MCF 10A (cell line): ENCODE results near the gene CNN2. TPM values are rescaled to one million over a fixed set of nuclear protein-coding genes. Genes with fewer than 3 reads are reported as not detected.

Experiments
- BruUV-seq: library from RNA; stranded (reverse); fragments of 400-500 nt; replicated peaks from 2 replicates; lab custom pipeline; 2021; lab: Mats Ljungman, UMichigan
- CTCF ChIA-PET: fragments of 300-600 bp; sonication (Branson Sonifier 250); formaldehyde crosslinking; extraction: SDS; loops from one replicate; lab custom pipeline; 2021; ENCODE audit warnings: antibody characterized with exemption, inconsistent platforms; lab: Yijun Ruan, JAX
- POLR2A ChIA-PET: fragments of 300-600, 350-650 bp; sonication (Branson Sonifier 250); formaldehyde crosslinking; extraction: SDS; loops from one replicate; lab custom pipeline; 2020; ENCODE audit warnings: antibody characterized with exemption, inconsistent platforms; lab: Yijun Ruan, JAX
- DNase-seq: peaks from one replicate; pipeline ENCODE4 v3.0.0-alpha.2; 2018; ENCODE audit not compliant: unreplicated experiment
- H3K27ac Mint-ChIP-seq: one replicate; pipeline ENCODE4 v1.8.0; 2022; ENCODE audit warnings: mild to moderate bottlenecking, low read depth, mixed read lengths; ENCODE audit not compliant: unreplicated experiment
- H3K27me3 Mint-ChIP-seq: one replicate; pipeline ENCODE4 v1.8.0; 2022; ENCODE audit warnings: mixed read lengths; ENCODE audit not compliant: insufficient read depth, unreplicated experiment
- H3K36me3 Mint-ChIP-seq: one replicate; pipeline ENCODE4 v1.8.0; 2022; ENCODE audit warnings: mild to moderate bottlenecking, moderate library complexity, mixed read lengths; ENCODE audit not compliant: insufficient read depth, unreplicated experiment
- H3K4me1 Mint-ChIP-seq: one replicate; pipeline ENCODE4 v1.8.0; 2022; ENCODE audit warnings: mixed read lengths; ENCODE audit not compliant: insufficient read depth, unreplicated experiment
- H3K4me3 Mint-ChIP-seq: one replicate; pipeline ENCODE4 v1.8.0; 2022; ENCODE audit warnings: mild to moderate bottlenecking, moderate library complexity, mixed read lengths; ENCODE audit not compliant: unreplicated experiment
- H3K9me3 Mint-ChIP-seq: one replicate; pipeline ENCODE4 v1.8.0; 2022; ENCODE audit warnings: mixed read lengths; ENCODE audit not compliant: unreplicated experiment
- intact Hi-C: fragments of 100-400 bp; cut with micrococcal nuclease; formaldehyde crosslinking; loops from 2 replicates; pipeline ENCODE4 v1.14.1; 2022
- total RNA-seq: library from RNA; stranded (reverse); gene quantifications from 2 replicates; pipeline ENCODE4 v1.2.3, GENCODE V29; 2022
- TF ChIP-seq, protein P1 (sequence below): fragments of 200-600 bp; IDR thresholded peaks from one replicate; pipeline ENCODE4 v1.8.0; 2022; ENCODE audit warnings: antibody characterized with exemption, mild to moderate bottlenecking; ENCODE audit not compliant: unreplicated experiment

The CNN2 gene
- total RNA-seq, 1 experiment from 2014 or later, result 166 TPM

DNA sequence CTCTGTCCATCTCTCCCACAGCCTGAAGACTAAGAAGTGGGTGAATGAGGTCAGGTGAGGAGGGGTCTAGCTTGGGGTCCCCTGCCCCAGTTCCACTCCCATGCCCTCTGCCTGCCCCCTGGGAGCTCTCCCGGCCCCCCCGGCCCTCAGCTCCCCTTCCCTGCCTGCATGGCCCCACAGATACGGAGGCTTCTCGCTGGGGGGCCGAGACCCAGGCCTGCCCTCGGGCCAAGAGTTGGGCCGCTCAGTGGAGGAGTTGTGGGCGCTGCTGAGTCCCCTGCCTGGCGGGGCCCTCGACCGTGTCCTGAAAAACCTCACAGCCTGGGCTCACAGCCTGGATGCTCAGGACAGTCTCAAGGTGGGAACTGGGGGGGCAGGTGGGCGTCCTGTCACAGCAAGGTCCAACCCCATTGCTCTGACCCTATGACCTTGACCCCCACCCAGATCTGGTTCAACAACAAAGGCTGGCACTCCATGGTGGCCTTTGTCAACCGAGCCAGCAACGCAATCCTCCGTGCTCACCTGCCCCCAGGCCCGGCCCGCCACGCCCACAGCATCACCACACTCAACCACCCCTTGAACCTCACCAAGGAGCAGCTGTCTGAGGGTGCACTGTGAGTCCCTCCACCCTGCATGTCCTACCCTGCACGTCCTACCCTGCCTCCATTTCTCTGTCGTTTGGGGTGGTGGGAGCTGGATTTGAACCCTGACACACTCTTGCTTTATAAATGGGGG lies 29.6 kb downstream of the CNN2 start:
- DNase-seq, result no peak
- intact Hi-C loops, result loop anchor here (5.0 kb wide), 1 partner anchor 136 kb away; no protein-coding TSS in a partner anchor
- Mint-ChIP-seq H3K36me3 (no peaks in the 10 kb centered on the region), H3K27ac (peak overlapping the region; percentile 63), H3K9me3 (no peaks in the 10 kb centered on the region), H3K27me3 (no peaks in the 10 kb centered on the region), H3K4me1 (no peaks in the 10 kb centered on the region), H3K4me3 (no peak overlapping the region)
- CTCF ChIA-PET, result interaction anchor here (1.1 kb wide), 1 partner anchor 11 kb away, joined by 5 read pairs; the partner anchor contains the start of gene ARHGAP45
- POLR2A ChIA-PET, result interaction anchor here (1.5 to 1.6 kb wide), 2 partner anchors 15 to 30 kb away, joined by 3 to 5 read pairs; partner anchors contain the start of gene CNN2
- TF ChIP-seq, protein P1, sequence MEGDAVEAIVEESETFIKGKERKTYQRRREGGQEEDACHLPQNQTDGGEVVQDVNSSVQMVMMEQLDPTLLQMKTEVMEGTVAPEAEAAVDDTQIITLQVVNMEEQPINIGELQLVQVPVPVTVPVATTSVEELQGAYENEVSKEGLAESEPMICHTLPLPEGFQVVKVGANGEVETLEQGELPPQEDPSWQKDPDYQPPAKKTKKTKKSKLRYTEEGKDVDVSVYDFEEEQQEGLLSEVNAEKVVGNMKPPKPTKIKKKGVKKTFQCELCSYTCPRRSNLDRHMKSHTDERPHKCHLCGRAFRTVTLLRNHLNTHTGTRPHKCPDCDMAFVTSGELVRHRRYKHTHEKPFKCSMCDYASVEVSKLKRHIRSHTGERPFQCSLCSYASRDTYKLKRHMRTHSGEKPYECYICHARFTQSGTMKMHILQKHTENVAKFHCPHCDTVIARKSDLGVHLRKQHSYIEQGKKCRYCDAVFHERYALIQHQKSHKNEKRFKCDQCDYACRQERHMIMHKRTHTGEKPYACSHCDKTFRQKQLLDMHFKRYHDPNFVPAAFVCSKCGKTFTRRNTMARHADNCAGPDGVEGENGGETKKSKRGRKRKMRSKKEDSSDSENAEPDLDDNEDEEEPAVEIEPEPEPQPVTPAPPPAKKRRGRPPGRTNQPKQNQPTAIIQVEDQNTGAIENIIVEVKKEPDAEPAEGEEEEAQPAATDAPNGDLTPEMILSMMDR, result no peak
- BruUV-seq, result no TSS peak

- Mint-ChIP-seq H3K27me3 (no peaks in the 10 kb centered on the region), H3K27ac (peak overlapping the region; percentile 63), H3K36me3 (no peaks in the 10 kb centered on the region), H3K4me1 (no peaks in the 10 kb centered on the region), H3K4me3 (no peak overlapping the region), H3K9me3 (no peaks in the 10 kb centered on the region)
- no TSS peak for BruUV-seq
- peak; percentile 65 for DNase-seq
- TF ChIP-seq, protein P1, result peak; percentile 53
- intact Hi-C loops, result loop anchor here (1.0 to 5.0 kb wide), 2 partner anchors 50 to 135 kb away; no protein-coding TSS in a partner anchor
- POLR2A ChIA-PET, result interaction anchor here (0.6 to 1.6 kb wide), 3 partner anchors 16 to 184 kb away, joined by 3 to 5 read pairs (median 3); partner anchors contain the start of genes ATP5F1D and CNN2
- CTCF ChIA-PET, result interaction anchor here (0.5 to 1.5 kb wide), 14 partner anchors 10 to 229 kb away, joined by 3 to 11 read pairs (median 4); partner anchors contain the start of gene ARHGAP45
Measured at GRCh38 chr19:1057176-1057855, 30.9 kb downstream of the CNN2 start.

DNA sequence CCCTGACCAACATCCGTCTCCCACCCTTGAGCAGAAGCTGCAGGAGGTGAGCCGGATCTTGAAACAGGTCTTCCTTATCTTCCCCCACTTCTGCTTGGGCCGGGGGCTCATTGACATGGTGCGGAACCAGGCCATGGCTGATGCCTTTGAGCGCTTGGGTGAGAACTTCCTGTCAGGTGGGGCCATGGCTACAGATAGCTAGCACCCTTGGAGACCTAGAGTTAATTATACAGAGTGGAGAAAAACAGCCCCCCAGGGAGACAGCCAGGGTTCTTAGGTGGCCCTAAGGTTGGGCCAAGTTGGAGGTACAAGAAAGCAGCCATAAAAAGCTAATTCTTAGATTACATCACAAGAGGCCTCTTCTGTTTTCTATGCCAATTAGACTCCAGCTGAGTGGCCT lies 31.7 kb downstream of the CNN2 start:
- Mint-ChIP-seq H3K27ac (no peak overlapping the region), H3K27me3 (no peaks in the 10 kb centered on the region), H3K4me1 (no peaks in the 10 kb centered on the region), H3K4me3 (no peak overlapping the region), H3K9me3 (no peaks in the 10 kb centered on the region), H3K36me3 (no peaks in the 10 kb centered on the region)
- no peak for DNase-seq
- no TSS peak for BruUV-seq
- CTCF ChIA-PET, result interaction anchor here (0.6 to 1.5 kb wide), 8 partner anchors 14 to 204 kb away, joined by 3 to 11 read pairs (median 4); no protein-coding TSS in a partner anchor
- TF ChIP-seq, protein P1, result no peak
- POLR2A ChIA-PET, result interaction anchor here (0.7 kb wide), 1 partner anchor 32 kb away, joined by 3 read pairs; the partner anchor contains the start of gene CNN2
- intact Hi-C loops, result loop anchor here (5.0 kb wide), 1 partner anchor 134 kb away; no protein-coding TSS in a partner anchor

DNA sequence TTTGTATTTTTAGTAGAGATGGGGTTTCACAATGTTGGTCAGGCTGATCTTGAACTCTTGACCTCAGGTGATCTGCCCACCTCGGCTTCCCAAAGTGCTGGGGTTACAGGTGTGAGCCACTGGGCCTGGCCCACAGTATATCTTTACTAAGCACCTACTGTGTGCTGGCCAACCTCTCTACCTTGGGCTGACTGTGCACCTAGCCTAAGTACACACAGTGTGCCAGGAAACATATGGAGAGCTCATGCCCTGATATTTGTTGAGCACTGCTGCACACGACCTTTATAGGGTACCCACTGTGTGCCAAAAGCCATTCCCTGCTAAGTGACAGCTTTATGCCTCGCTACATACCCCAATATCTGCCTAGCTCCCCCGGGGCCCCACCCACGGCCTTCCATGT lies 34.3 kb downstream of the CNN2 start:
- H3K4me1 Mint-ChIP-seq, result peaks cover 10% of the 10 kb centered on the region
- TF ChIP-seq, protein P1, result no peak
- no peaks in the 10 kb centered on the region for H3K9me3 Mint-ChIP-seq
- no peak overlapping the region for H3K4me3 Mint-ChIP-seq
- no peak overlapping the region for H3K27ac Mint-ChIP-seq
- H3K36me3 Mint-ChIP-seq, result no peaks in the 10 kb centered on the region
- H3K27me3 Mint-ChIP-seq, result no peaks in the 10 kb centered on the region
- intact Hi-C loops, result no loop called here
- BruUV-seq, result no TSS peak
- DNase-seq, result no peak
- POLR2A ChIA-PET, result no interaction called here
- CTCF ChIA-PET, result interaction anchor here (0.6 to 0.9 kb wide), 4 partner anchors 26 to 282 kb away, joined by 3 read pairs; no protein-coding TSS in a partner anchor
